ENCODE measurements around the gene CDC42EP5. TPM values are rescaled to one million over a fixed set of nuclear protein-coding genes. Genes with fewer than 3 reads are reported as not detected.

CDC42EP5 gene
- total RNA-seq, 1 experiment from 2014 or later = 9.5 TPM

DNA sequence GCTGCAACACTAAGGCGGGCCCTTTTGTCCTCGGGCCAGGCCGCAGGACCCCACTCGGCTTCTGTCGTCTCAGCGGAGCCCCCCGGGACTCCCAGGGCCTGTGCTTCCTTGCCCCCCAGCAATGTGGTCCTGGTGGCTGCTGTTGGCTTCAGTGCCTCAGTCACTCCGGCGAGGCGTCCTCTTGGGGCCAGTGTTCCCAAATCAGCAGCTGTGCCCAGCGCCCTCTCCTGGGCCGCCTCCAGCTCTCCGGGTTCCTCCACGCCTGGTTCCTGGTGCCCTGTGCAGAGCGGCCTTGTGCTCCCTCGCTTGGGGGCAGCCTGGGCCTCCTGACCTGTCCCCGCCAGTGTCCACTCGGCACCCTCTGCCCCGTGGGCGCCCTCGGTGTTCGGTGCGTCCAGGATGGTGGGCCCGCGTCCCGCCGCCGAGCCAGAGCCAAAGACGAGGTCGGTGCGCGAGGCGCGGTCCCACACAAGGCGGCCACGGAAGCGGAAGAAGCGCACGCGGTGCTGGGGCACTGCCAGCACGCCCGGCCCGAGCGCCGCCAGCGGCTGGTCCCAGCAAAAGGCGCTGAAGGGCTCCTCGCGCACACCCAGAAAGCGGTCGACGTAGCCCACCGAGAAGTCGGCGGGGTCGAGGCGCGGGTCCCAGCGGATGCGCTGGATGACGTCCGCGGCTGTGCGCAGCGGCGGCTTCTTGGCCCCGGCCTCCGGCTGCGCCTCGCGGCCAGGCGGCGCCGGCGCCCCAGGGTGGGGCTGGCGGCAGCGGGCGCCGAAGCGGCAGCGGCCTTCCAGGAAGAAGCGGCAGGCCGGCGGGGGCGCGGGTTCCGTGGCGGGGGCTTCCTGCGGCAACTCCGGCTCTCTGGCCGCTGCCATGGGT lies 10.2 kb downstream of the CDC42EP5 start:
- peak; percentile 83 for DNase-seq (ENCODE audit: low read depth)

DNA sequence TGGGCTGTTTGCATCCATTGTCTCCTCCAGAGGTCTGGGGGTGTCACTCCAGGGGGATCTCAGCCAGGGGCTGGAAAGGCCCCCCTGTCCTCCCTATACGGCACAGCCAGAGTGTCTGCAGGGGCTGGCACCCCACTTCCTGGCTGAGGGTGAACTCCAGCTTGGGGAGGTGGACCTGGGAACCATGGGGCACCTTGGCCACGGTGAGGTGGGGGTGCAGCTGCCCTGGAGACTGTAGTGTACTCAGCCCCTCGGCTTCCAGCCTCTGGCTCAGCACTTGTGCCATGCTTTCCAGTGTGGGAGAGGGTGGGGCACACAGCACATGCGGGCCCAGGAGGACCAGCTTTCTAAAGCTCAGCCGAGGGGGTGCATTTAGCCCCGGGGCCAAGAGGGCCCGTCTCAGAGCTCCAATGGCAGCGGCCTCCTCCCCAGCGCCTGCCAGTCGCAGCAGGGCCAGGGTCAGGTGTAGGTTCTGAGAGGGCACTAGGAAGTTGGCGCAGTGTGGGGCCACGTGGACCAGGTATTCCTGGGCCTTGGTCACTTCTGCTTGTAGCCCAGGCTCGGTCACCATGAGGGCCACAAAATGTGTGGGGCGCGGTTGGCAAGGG lies 10.9 kb downstream of the CDC42EP5 start:
- DNase-seq (ENCODE audit: low read depth) = no peak

DNA sequence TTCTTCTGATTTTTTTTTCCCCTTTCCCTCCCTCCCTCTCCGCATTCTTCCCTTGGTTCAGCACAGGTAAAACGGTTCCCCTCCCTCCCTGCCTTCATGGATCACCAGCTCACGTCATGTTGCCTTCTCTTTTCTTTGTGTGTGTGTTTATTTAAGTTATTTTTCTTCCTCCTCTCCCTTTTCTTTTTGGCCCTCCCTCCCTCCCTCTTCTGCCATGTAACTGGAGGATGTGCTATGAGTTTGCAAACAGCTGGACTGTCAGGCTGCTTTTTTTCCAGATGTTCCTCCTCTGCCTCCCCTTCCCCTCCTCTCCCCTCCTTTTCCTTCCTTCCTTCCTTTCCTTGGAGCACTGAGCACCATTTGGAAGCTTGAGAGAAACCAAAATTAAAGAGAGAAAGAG lies 11.5 kb downstream of the CDC42EP5 start:
- DNase-seq (ENCODE audit: low read depth) = no peak

DNA sequence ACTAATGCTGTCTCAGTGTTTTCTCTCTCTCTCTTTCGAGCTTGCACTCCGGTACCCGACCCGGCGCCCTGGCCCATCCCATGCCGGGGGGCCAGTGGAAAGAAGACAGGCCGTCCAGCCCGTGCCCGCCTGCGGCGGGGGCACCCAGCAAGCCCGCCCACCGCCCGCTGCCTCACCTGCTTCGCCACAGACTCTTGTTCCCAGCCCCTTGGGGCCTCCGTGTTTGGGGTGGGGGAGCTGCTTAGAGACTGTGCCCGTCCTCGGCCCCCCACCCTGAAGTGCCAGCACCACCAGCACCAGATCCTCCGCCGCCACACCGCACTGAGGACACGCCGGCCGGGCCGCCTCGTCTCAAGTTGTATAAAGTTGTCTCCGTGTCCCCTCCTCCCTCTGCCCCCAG lies 11.9 kb downstream of the CDC42EP5 start:
- no peak for DNase-seq (ENCODE audit: low read depth)

DNA sequence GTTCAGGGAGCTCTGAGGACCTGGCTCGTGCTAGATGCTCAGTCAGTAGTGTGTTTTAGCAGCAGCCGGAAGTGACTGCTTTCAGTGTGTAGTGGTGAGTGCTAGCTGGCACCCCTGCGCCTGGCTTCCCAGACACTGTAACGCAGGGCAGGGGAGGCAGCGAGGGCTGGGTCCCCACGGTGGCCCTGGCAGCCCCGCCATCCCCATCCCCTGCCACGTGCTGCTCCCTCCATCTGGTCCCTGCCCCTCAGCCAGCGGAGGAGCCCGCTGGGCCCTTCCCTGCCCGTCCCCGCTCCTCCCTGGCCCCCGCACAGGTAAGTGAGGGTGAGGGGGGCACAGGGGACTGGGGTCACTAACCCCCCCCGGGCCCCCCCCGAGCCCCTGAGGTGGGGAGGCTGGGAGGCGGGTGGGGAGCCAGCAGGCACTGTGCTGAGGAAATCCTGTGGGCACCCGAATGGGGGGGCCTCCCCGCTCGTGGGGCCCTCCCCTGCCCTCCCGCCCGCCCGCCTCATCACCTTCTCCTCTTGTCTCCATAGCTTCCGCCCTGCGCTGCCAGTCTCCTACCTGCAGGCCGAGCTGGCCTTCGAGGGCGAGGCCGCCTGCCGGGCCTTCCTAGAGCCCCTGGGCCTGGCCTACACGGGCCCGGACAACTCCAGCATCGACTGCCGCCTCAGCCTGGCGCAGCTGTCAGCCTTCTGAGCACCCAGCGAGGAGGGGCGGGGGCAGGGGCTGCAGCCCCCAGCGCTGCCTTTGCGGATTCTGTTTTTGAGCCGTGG lies 12.7 kb downstream of the CDC42EP5 start:
- no peak for DNase-seq (ENCODE audit: low read depth)

DNA sequence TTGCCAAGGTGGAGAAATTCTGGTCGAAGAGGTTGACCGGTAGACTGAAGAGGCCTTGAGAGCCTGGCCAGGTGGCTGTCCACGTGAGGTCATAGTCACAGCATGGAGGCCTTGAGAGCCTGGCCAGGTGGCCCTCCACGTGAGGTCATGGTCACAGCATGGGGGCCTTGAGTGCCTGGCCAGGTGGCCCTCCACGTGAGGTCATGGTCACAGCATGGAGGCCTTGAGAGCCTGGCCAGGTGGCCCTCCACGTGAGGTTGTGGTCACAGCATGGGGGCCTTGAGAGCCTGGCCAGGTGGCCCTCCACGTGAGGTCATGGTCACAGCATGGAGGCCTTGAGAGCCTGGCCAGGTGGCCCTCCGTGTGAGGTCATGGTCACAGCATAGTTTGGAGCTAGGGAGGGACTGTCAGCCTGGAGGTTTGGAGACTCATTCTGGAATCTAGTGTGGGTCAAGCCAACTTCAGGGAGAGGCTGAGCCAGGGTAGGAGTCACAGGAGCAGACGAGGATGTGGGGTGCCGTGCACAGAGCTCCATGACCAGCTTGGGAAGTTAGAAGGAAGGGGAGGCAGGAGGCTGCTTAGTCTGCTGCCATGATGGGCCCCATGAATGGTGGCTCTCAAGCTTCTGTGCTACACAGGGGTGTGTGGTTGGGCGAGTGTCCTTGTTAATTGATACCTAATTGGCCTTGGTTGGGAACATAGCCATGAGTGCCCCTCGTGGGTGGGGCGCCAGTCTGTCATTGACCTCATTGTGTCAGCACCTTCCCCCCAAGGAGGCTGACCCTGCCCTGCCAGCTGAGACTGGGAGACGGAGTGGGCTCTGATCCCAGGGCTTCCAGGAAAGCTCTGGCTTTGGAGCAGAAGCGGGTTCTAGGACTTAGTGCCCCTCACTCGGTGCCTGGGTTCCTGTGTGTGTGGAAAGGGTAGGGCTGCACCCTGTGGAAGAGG lies 13.5 kb downstream of the CDC42EP5 start:
- DNase-seq (ENCODE audit: low read depth) = no peak

DNA sequence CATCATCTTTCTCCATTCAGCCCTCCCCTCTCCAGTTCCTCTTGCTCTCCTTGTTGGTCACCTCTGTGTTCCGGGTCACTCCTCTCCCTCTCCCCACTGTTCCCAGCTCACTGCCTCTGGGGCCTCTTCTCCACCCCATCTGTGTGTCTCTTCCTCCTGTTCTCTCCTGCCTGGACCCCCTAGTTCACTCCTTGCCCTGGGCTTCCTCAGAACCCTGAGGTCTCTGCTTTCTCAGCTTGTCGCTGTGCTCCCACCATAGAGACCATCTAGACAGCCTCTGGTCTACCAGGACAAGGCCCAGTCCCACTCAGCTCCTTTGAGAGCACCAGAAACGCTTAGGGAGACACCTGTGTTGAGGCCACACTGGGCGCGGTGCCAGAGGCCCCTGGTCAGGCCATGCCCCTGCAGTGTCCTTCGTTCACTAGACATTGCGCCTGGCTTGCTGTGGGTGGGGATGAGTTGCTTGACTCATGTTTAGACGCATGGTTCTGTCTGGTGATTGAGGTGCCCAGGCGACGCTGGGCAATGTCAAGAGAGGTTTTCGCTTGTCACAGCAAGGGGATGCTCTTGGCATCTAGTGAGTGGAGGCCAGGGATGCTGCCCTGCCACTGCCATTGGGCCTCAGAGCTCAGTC lies 14.3 kb downstream of the CDC42EP5 start:
- DNase-seq (ENCODE audit: low read depth) = no peak

DNA sequence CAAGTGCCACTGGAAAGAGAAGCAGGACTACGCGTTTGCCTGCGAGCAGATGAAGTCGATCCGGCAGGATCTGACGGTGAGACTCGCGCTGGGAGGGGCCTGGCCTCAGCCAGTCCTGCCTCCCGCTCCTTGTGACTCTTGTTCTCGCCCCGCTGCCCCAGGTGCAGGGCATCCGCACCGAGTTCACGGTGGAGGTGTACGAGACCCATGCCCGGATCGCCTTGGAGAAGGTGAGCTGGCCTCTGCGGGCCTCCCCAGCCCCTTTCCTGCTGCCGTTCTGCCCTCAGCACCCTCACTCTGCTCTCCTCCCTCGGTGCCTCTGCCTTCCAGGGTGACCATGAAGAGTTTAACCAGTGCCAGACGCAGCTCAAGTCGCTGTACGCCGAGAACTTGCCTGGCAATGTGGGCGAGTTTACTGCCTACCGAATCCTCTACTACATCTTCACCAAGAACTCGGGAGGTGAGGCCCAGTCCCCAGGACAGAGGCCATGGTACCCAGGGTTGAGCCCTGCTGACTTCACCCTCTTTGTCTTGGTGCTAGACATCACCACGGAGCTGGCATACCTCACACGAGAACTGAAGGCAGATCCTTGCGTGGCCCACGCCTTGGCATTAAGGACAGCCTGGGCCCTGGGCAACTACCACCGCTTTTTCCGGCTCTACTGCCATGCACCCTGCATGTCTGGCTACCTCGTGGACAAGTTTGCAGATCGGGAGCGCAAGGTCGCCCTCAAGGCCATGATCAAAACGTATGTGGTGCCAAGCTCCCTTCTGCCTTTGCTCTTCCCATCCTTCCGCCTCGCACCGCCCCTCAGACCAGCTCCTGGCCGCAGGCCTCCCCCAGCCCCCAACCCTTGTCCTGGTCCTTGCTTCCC lies 15.1 kb downstream of the CDC42EP5 start:
- no peak for DNase-seq (ENCODE audit: low read depth)

DNA sequence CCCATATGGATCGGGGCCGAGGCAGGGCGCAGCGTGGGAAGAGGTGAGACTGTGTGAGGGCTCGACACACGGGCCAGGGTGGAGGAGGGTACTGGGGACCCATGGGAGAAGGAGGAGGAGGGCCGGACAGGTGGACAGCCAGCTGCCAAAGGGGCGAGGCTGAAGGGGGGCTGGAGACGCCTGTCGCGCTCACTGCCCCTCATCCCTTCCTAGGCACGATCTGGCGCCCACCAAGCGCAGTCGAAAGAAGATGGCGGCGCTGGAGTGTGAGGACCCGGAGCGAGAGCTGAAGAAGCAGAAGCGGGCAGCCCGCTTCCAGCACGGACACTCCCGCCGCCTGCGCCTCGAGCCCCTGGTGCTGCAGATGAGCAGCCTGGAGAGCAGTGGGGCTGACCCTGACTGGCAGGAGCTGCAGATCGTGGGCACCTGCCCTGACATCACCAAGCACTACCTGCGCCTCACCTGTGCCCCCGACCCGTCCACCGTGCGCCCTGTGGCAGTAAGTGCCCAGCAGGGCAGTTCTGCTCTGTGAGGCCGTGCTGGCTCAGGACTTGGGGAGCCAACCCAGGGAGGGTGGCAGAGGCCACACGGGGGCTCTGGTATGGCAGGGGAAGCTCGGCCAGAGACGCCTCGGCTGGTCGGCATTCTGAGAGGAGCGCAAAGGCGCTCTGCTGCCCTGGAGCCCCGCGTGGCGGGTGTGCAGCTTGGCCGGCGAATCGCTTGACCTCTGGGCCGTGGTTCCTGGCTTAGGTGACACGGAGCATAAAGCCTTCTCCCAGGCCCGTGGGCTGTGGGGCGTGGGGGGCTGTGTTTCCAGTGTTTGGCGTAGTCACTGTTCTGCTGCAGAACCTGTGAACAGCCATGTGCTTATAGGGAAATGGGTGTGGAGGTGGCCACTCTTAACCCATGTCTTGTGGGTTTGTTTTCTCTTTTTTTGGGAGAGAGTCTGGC lies 16.4 kb downstream of the CDC42EP5 start:
- no peak for DNase-seq (ENCODE audit: low read depth)

DNA sequence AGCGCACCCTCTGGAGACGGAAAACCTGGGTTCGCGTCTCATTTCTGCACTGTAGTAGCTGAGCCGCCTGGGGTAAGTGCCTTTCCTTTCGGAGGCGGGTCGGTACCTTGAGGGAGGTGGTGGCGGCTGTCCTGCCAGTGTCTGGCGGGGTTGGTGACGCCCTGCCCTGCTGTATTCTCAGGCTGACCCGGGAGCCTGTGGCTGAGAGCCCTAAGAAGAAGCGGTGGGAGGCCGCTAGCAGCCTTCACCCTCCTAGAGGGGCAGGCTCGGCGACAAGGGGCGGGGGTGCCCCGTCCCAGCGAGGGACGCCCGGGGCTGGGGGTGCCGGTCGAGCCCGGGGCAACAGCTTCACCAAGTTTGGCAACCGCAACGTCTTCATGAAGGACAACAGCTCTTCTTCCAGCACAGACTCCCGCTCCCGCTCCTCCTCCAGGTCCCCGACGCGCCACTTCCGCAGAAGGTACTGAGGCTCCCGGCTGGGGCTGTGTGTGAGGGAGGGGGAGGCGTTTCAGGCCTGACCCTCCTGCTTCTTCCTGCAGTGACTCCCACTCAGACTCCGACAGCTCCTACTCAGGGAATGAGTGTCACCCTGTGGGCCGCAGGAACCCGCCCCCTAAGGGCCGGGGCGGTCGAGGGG lies 17.2 kb downstream of the CDC42EP5 start:
- DNase-seq (ENCODE audit: low read depth) = no peak

DNA sequence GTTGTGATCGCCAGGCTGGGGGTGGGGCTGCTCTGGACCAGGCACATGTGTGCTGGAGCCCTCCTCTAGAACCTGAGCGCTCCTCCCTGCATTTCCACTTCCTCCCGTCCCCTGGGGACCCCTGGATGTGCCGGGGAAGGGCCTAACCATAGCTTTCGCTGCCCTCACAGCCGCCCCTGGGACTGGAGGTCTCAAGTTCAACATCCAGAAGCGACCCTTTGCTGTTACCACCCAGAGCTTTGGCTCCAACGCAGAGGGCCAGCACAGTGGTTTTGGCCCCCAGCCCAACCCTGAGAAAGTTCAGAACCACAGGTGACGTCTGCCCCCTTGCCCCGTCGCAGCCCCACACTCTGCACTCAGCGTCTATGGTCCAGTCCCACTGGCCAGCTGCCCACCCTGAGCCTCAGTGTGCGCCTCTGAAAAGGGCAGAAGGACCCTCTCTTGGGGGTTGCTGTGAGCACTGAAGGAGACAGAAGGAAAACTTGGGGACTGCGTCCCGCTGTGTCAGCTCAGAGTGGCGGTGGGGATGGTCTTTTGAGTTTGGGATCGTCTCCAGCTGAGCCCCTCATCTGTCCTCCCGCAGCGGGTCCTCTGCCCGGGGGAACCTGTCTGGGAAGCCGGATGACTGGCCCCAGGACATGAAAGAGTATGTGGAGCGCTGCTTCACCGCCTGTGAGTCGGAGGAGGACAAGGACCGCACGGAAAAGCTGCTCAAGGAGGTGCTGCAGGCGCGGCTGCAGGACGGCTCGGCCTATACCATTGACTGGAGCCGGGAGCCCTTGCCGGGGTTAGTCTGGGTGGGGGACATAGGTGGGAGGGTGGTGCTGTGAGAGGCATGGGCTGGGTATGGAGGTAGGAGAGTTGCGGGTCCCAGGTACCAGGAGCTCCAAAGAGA lies 18.1 kb downstream of the CDC42EP5 start:
- no peak for DNase-seq (ENCODE audit: low read depth)

DNA sequence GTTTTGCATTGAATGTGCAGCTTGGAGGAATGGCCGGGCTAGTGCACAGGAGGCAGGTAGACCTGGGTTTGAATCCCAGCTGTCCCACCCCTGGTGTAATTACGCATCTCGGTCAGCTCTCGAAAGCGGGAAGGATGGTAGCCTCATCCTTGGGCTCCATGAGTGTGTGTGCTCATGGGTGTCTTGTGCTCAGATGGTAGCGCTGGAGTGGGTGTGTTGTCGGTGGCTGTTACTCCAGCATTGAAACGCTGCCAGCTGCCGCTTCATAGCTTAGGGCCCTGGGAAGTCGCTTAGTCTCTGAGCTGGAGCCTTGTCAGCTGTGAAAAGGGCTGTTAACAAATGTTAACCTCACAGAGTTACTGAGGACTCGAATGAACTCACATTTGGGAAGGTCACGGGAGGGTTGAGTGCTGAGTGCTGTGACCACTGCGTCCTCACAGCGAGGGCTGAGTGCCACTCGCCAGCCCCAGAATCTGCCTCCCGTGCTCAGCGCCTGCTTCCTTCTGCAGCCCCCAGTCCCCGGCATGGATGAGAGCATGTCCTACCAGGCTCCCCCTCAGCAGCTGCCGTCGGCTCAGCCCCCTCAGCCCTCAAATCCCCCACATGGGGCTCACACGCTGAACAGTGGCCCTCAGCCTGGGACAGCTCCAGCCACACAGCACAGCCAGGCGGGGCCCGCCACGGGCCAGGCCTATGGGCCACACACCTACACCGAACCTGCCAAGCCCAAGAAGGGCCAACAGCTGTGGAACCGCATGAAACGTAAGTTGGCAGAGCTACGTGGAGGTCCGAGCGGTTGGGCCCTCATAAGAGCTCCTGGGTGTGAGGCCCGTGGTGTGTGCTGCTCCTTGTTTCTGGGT lies 18.9 kb downstream of the CDC42EP5 start:
- DNase-seq (ENCODE audit: low read depth) = no peak

DNA sequence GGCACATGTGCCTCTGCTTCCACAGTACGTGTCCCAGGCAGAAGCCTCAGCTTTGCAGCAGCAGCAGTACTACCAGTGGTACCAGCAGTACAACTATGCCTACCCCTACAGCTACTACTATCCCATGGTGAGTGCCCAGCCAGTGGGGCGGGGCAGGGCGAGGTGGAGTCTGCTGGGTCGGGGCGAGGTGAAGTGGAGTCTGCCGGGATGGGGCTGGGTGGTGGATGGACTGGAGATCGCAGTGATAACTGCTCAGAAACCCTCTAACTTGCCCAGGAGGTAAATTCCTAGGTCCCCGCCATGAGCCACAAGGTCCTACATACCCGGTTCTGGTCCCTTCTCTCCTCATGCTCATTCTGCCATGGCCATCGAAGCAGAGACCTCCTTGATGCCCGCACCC lies 20.5 kb downstream of the CDC42EP5 start:
- no peak for DNase-seq (ENCODE audit: low read depth)

DNA sequence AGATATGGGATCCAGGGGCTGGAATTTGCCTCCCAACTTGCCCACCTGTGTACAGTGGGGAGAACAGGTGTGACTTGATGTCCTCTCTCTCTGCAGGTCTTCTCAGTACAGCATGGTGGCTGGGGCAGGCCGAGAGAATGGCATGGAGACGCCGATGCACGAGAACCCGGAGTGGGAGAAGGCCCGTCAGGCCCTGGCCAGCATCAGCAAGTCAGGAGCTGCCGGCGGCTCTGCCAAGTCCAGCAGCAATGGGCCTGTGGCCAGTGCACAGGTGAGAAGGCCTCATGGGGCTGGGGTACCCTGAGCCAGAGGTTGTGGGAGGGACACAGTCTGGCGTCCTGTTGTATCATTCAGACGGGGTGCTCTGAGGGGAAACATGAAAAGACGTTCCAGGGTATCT lies 21.1 kb downstream of the CDC42EP5 start:
- DNase-seq (ENCODE audit: low read depth) = no peak

DNA sequence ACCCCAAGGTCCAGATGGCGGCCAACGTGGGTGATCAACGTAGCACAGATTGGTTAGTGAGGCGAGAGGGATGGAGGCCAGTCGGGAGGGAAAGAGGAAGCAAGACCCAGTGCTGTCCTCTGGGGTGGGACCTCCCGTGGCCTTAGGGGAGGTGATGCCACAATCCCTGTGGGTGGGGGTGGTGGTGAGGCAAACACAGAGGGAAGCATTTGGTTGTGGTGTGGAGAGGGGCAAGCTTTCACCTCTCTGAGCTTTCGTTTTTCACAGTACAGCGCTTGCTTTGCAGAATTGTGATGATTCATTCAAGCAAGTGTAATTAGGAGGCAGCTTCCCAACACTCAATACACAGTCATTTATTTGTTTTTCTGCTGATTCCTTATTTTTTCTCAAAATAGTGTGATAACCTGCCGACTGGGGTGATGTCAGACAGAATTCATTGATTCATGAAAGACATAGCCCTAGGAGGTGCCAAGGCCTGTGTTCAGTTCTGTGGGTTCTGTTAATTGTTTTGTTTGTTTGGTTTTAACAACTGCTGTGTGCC lies 21.7 kb downstream of the CDC42EP5 start:
- DNase-seq (ENCODE audit: low read depth) = peak; percentile 63

DNA sequence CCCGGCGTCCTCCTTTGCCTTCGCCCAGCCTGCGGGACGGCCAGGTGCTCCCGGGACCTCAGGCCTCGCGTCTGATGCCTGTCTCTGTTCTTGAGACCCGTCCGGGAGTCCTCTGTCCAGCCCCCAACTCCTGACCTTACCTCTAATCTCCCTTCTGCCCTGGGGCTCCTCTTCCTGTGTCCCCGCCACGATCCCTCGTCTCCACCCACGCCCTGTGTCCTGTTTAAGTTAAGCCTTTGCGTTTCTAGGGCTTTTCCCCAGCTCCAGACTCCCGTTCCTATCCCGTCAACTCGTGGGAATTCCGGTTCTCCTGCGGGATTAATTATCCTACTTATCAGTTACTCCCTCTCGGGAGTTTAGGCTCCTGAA lies 23.4 kb downstream of the CDC42EP5 start:
- no peak for DNase-seq (ENCODE audit: low read depth)

Data from Daoy (cell line).